Measurements from ENCODE around the gene SERTAD1. TPM values are rescaled to one million over a fixed set of nuclear protein-coding genes. Genes with fewer than 3 reads are reported as not detected.

The SERTAD1 gene
- total and polyA plus RNA-seq, 9 donors = 2.3 to 15.2 (median 11.1) TPM

DNA sequence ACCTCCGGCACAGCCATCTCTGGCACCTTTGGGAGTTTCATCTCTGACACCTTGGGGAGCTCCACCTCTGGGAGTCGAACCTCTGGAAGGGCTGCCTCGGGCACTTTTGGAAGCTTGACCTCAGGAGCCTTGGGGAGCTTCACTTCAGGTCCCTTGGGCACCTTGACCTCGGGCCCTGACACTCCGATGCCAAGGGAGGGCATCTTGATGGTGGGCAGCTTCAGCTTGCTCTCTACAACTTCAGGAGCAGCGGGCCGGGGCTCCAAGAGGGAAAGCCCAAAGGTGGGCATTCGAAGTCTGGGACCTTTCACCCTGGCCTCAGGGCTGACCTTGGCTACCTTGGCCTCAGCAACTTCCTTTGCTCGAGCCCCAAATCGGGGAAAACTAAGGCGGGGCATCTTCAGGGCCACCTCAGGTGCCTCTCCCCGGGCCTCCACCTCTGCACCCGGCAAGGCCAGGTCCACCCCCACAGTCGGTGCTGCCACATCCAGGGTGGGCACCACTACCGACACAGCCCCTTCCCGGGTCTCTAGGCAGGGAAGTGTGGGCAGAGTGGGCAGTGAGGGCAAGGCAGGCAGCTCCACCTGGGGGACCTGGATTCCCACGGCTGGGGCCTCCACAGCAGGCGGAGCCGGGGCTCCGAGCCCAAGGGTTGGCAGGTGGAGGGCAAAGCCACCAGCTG lies 28.8 kb downstream of the SERTAD1 start:
- WGBS, 3 donors = 88 to 95% (median 90%) methylated on average over 15 to 20 of the region's 20 CpGs
- DNase-seq = no peak
- Histone ChIP-seq H3K9me3 (no peaks in the 10 kb centered on the region), H3K36me3 (no peaks in the 10 kb centered on the region), H3K4me1 (ENCODE audit: insufficient read depth) (peaks cover 7% of the 10 kb centered on the region), H3K27ac (no peak overlapping the region), H3K27me3 (no peaks in the 10 kb centered on the region), H3K4me3 (no peak overlapping the region)
- TF ChIP-seq POLR2A (IDR thresholded peaks at IDR 0.05) = no peak
- TF ChIP-seq, protein P1, sequence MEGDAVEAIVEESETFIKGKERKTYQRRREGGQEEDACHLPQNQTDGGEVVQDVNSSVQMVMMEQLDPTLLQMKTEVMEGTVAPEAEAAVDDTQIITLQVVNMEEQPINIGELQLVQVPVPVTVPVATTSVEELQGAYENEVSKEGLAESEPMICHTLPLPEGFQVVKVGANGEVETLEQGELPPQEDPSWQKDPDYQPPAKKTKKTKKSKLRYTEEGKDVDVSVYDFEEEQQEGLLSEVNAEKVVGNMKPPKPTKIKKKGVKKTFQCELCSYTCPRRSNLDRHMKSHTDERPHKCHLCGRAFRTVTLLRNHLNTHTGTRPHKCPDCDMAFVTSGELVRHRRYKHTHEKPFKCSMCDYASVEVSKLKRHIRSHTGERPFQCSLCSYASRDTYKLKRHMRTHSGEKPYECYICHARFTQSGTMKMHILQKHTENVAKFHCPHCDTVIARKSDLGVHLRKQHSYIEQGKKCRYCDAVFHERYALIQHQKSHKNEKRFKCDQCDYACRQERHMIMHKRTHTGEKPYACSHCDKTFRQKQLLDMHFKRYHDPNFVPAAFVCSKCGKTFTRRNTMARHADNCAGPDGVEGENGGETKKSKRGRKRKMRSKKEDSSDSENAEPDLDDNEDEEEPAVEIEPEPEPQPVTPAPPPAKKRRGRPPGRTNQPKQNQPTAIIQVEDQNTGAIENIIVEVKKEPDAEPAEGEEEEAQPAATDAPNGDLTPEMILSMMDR (IDR thresholded peaks at IDR 0.05) = no peak
- no peak for TF ChIP-seq EP300 (IDR thresholded peaks at IDR 0.05)
- intact Hi-C loops (cut with DNase I) = no loop called here

DNA sequence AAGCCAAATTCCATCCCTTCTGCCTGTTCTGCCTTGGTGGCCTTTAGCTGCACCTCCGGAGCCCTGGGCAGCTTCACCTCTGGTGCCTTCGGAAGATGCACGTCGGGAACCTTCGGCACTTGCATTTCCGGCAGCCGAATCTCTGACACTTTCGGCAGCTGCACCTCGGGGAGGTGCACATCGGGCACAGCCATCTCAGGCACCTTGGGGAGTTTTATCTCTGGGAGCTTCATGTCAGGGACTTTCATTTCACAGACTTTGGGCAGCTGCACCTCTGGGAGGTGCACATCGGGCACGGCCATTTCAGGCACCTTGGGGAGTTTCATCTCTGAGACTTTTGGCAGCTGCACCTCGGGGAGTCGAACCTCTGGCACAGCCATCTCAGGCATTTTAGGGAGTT lies 29.8 kb downstream of the SERTAD1 start:
- H3K9me3 ChIP-seq = no peaks in the 10 kb centered on the region
- intact Hi-C loops (cut with DNase I) = no loop called here
- H3K4me3 ChIP-seq = no peak overlapping the region
- TF ChIP-seq POLR2A (IDR thresholded peaks at IDR 0.05) = no peak
- TF ChIP-seq, protein P1 (IDR thresholded peaks at IDR 0.05) = no peak
- no peak for TF ChIP-seq EP300 (IDR thresholded peaks at IDR 0.05)
- no peaks in the 10 kb centered on the region for H3K36me3 ChIP-seq
- 83 to 84% (median 83%) methylated on average over 14 of the region's 14 CpGs for WGBS, 3 donors
- H3K27ac ChIP-seq = no peak overlapping the region
- H3K27me3 ChIP-seq = no peaks in the 10 kb centered on the region
- peaks cover 7% of the 10 kb centered on the region for H3K4me1 ChIP-seq (ENCODE audit: insufficient read depth)
- DNase-seq = no peak

DNA sequence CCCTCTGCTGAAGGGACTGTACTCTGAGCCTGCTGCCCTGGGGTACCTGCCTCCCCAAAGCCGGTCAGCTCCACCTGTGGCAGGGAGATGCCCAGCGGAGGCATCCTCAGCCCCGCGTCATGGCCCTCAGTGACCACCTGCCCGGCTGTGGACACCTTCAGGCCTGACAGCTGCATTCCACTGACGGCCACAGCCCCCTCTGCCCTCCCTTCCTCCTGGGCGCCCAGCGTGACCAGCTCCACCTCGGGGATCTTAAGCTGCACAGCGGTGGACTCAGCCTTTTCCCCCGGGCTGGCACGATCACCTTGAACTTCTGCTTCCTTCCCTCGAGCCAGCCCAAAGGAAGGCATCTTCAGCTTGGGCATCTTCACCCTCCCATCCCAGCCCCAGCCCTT lies 31.0 kb downstream of the SERTAD1 start:
- no peak overlapping the region for H3K4me3 ChIP-seq
- H3K36me3 ChIP-seq = no peaks in the 10 kb centered on the region
- intact Hi-C loops (cut with DNase I) = no loop called here
- H3K27me3 ChIP-seq = no peaks in the 10 kb centered on the region
- DNase-seq = no peak
- H3K27ac ChIP-seq = no peak overlapping the region
- 72 to 81% (median 77%) methylated on average over 13 of the region's 13 CpGs for WGBS, 3 donors
- no peaks in the 10 kb centered on the region for H3K9me3 ChIP-seq
- peaks cover 5% of the 10 kb centered on the region for H3K4me1 ChIP-seq (ENCODE audit: insufficient read depth)
- no peak for TF ChIP-seq EP300 (IDR thresholded peaks at IDR 0.05)
- TF ChIP-seq POLR2A (IDR thresholded peaks at IDR 0.05) = no peak
- TF ChIP-seq, protein P1 (IDR thresholded peaks at IDR 0.05) = no peak

DNA sequence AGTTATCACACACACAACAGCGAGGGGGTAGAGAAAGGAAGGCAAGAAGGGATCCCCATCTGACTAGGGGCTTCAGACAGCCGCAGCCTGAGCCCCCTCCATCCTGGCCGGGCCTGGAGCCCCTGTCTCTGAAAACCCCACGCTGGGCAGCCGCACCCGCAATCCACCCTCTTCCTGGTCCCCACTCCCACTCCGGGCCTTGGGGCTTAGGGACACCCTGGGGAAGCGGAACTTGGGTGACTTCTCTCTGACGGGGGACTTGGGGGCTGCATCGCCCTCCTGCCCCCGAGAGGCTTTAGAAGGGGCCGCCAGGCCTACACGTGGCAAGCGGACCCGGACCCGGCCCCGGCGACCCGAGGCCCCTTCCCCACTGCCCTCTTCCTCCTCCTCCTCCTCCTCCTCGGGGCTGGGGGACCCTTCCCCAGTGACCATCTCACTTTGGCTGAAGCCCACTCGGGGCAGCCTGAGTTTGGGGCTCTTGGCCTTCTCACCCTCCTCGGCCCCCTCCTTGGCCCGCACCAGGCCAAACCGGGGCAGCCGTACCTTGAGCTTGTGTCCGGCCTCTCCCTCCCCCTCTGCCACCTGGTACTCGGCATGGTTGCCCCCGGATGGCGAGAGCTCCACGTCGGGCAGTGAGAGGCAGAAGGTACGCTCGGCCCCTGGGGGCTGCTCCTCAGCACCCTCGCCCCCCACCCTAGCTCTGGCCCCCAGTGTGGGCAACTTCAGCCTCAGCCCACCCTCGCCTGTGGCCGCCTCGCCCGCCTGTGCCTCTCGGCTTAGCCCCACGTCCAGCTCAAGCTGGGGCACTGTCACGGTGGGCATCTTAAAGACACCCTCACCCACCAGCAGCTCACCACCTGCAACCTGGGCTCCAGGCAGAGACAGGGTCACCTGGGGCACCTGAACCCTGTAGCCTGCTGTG lies 31.6 kb downstream of the SERTAD1 start:
- no peak for DNase-seq
- 87 to 90% (median 88%) methylated on average over 32 to 41 of the region's 41 CpGs for WGBS, 3 donors

More for the DNA sequence above, 31.6 kb downstream of the SERTAD1 start:
- Histone ChIP-seq H3K4me3 (no peak overlapping the region), H3K9me3 (no peaks in the 10 kb centered on the region), H3K27ac (no peak overlapping the region), H3K4me1 (ENCODE audit: insufficient read depth) (peaks cover 5% of the 10 kb centered on the region), H3K36me3 (no peaks in the 10 kb centered on the region), H3K27me3 (no peaks in the 10 kb centered on the region)
- intact Hi-C loops (cut with DNase I) = no loop called here
- TF ChIP-seq POLR2A (IDR thresholded peaks at IDR 0.05) = no peak
- TF ChIP-seq, protein P1 (IDR thresholded peaks at IDR 0.05) = no peak
- TF ChIP-seq EP300 (IDR thresholded peaks at IDR 0.05) = no peak
